WTC11 (cell line): ENCODE results near the gene BCL2L11. TPM values are rescaled to one million over a fixed set of nuclear protein-coding genes. Genes with fewer than 3 reads are reported as not detected.

Experiments used
- ATAC-seq: fragments of 200-7000 bp; cut with Tn5 transposase; 2 replicates; pipeline ENCODE4 v1.10.0; 2021; ENCODE audit warnings: mild to moderate bottlenecking, moderate library complexity
- CTCF ChIA-PET: fragments of 300-600 bp; sonication (Branson Sonifier 250); formaldehyde crosslinking; loops from one replicate; lab custom pipeline; 2021; ENCODE audit warnings: antibody characterized with exemption; lab: Charles Lee
- POLR2A ChIA-PET: fragments of 350-600 bp; sonication (Branson Sonifier 250); formaldehyde crosslinking; loops from one replicate; lab custom pipeline; 2021; ENCODE audit warnings: antibody characterized with exemption; lab: Charles Lee
- DNase-seq: peaks from one replicate; pipeline ENCODE4 v3.0.0; 2021; ENCODE audit warnings: low spot score
- H3K27ac Mint-ChIP-seq: 2 replicates; pipeline ENCODE4 v1.8.0; 2021; ENCODE audit warnings: mixed read lengths
- H3K27me3 Mint-ChIP-seq: 2 replicates; pipeline ENCODE4 v1.8.0; 2021; ENCODE audit warnings: low read depth, mild to moderate bottlenecking, moderate library complexity, mixed read lengths
- H3K36me3 Mint-ChIP-seq: 2 replicates; pipeline ENCODE4 v1.8.0; 2021; ENCODE audit warnings: mixed read lengths
- H3K4me1 Mint-ChIP-seq: 2 replicates; pipeline ENCODE4 v1.8.0; 2022; ENCODE audit warnings: mixed read lengths
- H3K4me3 Mint-ChIP-seq: 2 replicates; pipeline ENCODE4 v1.8.0; 2021; ENCODE audit warnings: mild to moderate bottlenecking, moderate library complexity, mixed read lengths
- H3K9me3 Mint-ChIP-seq: 2 replicates; pipeline ENCODE4 v1.8.0; 2021; ENCODE audit warnings: mixed read lengths
- AR ChIP-seq: fragments of 250-450 bp; sonication (Bioruptor Pico); IDR thresholded peaks from 2 replicates; pipeline ENCODE4 v1.9.0; 2021; ENCODE audit warnings: mild to moderate bottlenecking
- CTCF ChIP-seq: fragments of 200-600 bp; IDR thresholded peaks from 2 replicates; pipeline ENCODE4 v1.8.0; 2022; ENCODE audit warnings: antibody characterized with exemption
- E2F5 ChIP-seq: sonication (generic); formaldehyde crosslinking; IDR thresholded peaks from 2 replicates; pipeline ENCODE4 v1.8.1; 2022; ENCODE audit warnings: mild to moderate bottlenecking, moderate library complexity, missing genetic modification reagents
- FOXP4 ChIP-seq: sonication (generic); formaldehyde crosslinking; IDR thresholded peaks from 2 replicates; pipeline ENCODE4 v1.8.0; 2022; ENCODE audit warnings: mild to moderate bottlenecking, missing genetic modification reagents
- MYBL2 ChIP-seq: sonication (generic); formaldehyde crosslinking; IDR thresholded peaks from 2 replicates; pipeline ENCODE4 v1.8.1; 2023; ENCODE audit warnings: mild to moderate bottlenecking, moderate library complexity, missing genetic modification reagents
- SMAD3 ChIP-seq: sonication (generic); formaldehyde crosslinking; IDR thresholded peaks from 2 replicates; pipeline ENCODE4 v1.8.0; 2022; ENCODE audit warnings: missing genetic modification reagents, mild to moderate bottlenecking, borderline replicate concordance
- ZNF281 ChIP-seq: sonication (generic); formaldehyde crosslinking; IDR thresholded peaks from 2 replicates; pipeline ENCODE4 v1.8.0; 2023; ENCODE audit warnings: mild to moderate bottlenecking, missing genetic modification reagents
- ZNF423 ChIP-seq: fragments of 250-450 bp; sonication (Bioruptor Pico); IDR thresholded peaks from 2 replicates; pipeline ENCODE4 v2.1.2; 2022; ENCODE audit warnings: mild to moderate bottlenecking, moderate library complexity
- ZNF671 ChIP-seq: fragments of 250-450 bp; sonication (Bioruptor Pico); IDR thresholded peaks from 2 replicates; pipeline ENCODE4 v1.8.0; 2021; ENCODE audit warnings: mild to moderate bottlenecking
- total RNA-seq: library from RNA; stranded (reverse); gene quantifications from 3 replicates; pipeline ENCODE4 v1.2.3, GENCODE V29; 2021
- TF ChIP-seq, protein P1 (sequence below): sonication (generic); formaldehyde crosslinking; IDR thresholded peaks from 2 replicates; pipeline ENCODE4 v1.8.0; 2022; ENCODE audit warnings: missing genetic modification reagents

Gene BCL2L11
- total RNA-seq, 1 experiment from 2014 or later, result 19.3 TPM

DNA sequence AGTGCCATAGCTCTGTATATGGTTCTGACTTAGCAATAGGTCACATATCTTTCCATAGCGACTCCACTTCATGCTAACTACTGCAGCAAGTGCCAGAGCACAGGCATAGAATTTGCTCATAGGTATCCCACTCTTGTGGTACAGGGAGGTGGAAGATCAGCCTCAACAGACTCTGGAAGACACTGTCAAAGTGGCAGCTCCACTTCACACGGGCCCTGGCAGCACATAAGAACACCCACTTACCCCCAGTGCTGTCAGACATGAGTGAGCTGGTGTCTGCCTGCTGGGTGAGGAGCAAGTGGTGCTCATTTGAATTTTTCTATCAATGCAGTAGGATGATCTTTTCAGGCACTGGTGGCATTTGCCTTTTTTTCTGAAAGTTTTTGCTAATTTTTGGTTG, 48.6 kb downstream of the BCL2L11 start:
- H3K9me3 Mint-ChIP-seq, result no peaks in the 10 kb centered on the region
- no peak for ATAC-seq
- no peak overlapping the region for H3K4me3 Mint-ChIP-seq
- no peaks in the 10 kb centered on the region for H3K27me3 Mint-ChIP-seq
- TF ChIP-seq FOXP4 (no peak), MYBL2 (CRISPR knock-in tag) (no peak), E2F5 (CRISPR knock-in tag) (no peak), AR (CRISPR knock-in tag) (no peak)
- TF ChIP-seq, all 79 proteins: peak for 0
- Mint-ChIP-seq H3K27ac (peak overlapping the region; percentile 21), H3K36me3 (peaks cover 11% of the 10 kb centered on the region), H3K4me1 (peaks cover 34% of the 10 kb centered on the region)
- CTCF ChIA-PET, result no interaction called here
- no peak for DNase-seq
- POLR2A ChIA-PET, result no interaction called here

DNA sequence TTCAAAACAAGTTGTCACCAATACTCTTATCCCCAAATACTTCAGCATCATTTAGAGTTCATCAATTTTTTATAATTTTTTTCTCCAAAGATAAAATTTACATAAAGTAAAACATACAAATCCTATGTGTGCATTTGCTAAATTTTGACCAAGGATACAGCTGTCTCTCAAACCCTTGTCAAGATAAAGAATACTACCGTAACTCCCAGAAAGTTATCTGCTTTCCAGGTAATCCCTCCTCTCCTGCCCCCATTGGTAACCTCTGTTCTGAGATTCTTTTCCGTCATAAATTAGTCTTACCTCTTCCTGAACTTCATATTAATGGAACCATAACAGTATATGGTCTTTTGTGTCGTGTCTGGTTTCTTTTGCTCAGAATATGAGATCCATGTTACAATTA, 49.2 kb downstream of the BCL2L11 start:
- H3K27me3 Mint-ChIP-seq, result 0 out of 2 replicates have a peak, but pooled peaks cover 2% of the 10 kb centered on the region
- ATAC-seq (no peak), DNase-seq (no peak)
- peaks cover 33% of the 10 kb centered on the region for H3K4me1 Mint-ChIP-seq
- ChIA-PET POLR2A (no interaction called here), CTCF (interaction anchor here (1.0 kb wide), 1 partner anchor 53 kb away, joined by 3 read pairs; no protein-coding TSS in a partner anchor)
- peaks cover 7% of the 10 kb centered on the region for H3K36me3 Mint-ChIP-seq
- TF ChIP-seq SMAD3 (no peak), ZNF281 (no peak), ZNF423 (CRISPR knock-in tag) (no peak), ZNF671 (CRISPR knock-in tag) (no peak), CTCF (no peak)
- TF ChIP-seq, protein P1, sequence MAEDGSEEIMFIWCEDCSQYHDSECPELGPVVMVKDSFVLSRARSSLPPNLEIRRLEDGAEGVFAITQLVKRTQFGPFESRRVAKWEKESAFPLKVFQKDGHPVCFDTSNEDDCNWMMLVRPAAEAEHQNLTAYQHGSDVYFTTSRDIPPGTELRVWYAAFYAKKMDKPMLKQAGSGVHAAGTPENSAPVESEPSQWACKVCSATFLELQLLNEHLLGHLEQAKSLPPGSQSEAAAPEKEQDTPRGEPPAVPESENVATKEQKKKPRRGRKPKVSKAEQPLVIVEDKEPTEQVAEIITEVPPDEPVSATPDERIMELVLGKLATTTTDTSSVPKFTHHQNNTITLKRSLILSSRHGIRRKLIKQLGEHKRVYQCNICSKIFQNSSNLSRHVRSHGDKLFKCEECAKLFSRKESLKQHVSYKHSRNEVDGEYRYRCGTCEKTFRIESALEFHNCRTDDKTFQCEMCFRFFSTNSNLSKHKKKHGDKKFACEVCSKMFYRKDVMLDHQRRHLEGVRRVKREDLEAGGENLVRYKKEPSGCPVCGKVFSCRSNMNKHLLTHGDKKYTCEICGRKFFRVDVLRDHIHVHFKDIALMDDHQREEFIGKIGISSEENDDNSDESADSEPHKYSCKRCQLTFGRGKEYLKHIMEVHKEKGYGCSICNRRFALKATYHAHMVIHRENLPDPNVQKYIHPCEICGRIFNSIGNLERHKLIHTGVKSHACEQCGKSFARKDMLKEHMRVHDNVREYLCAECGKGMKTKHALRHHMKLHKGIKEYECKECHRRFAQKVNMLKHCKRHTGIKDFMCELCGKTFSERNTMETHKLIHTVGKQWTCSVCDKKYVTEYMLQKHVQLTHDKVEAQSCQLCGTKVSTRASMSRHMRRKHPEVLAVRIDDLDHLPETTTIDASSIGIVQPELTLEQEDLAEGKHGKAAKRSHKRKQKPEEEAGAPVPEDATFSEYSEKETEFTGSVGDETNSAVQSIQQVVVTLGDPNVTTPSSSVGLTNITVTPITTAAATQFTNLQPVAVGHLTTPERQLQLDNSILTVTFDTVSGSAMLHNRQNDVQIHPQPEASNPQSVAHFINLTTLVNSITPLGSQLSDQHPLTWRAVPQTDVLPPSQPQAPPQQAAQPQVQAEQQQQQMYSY (CRISPR knock-in tag), result no peak
- H3K9me3 Mint-ChIP-seq, result no peaks in the 10 kb centered on the region
- H3K27ac Mint-ChIP-seq, result no peak overlapping the region
- H3K4me3 Mint-ChIP-seq, result no peak overlapping the region
